ENCODE results near the gene AHSG. TPM values are rescaled to one million over a fixed set of nuclear protein-coding genes. Genes with fewer than 3 reads are reported as not detected.

The AHSG gene
- total and polyA plus RNA-seq, 3 donors from 2014 or later: 0.81 to 1.6 (median 1.5) TPM

DNA sequence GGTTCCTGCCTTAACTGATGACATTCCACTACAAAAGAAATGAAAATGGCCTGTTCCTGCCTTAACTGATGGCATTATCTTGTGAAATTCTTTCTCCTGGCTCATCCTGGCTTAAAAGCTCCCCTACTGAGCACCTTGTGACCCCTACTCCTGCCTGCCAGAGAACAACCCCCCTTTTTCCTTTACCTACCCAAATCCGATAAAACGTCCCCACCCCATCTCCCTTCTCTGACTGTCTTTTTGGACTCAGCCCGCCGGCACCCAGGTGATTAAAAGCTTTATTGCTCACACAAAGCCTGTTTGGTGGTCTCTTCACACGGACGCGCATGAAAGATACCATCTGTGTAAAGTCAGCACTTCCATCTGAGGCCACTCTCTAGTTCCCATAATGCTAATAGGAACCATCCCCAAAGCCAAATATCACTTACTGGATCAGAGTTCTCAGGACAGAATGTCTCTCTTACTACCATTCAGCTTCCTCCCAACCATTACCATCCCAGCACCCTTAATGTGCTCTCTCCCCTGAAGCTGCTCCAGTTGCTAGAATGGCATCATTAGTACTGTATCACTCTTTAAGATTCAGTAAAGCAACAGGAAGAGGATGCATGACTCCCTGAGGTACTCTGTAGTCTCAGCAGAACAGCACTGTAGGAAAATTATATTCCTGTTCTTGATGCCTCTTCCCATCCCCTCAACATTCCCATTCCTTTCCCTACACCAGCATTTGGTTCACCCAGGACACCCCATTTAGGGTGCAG lies 50.7 kb downstream of the AHSG start:
- intact Hi-C loops (cut with DNase I; ENCODE audit: low total_unique reads): no loop called here
- Histone ChIP-seq H3K4me3 (no peak overlapping the region), H3K27ac (no peak overlapping the region), H3K27me3 (no peaks in the 10 kb centered on the region), H3K4me1 (no peaks in the 10 kb centered on the region), H3K36me3 (ENCODE audit: low read depth, missing control alignments) (no peaks in the 10 kb centered on the region), H3K9me3 (no peaks in the 10 kb centered on the region)
- no peak for DNase-seq
- TF ChIP-seq, protein P1, sequence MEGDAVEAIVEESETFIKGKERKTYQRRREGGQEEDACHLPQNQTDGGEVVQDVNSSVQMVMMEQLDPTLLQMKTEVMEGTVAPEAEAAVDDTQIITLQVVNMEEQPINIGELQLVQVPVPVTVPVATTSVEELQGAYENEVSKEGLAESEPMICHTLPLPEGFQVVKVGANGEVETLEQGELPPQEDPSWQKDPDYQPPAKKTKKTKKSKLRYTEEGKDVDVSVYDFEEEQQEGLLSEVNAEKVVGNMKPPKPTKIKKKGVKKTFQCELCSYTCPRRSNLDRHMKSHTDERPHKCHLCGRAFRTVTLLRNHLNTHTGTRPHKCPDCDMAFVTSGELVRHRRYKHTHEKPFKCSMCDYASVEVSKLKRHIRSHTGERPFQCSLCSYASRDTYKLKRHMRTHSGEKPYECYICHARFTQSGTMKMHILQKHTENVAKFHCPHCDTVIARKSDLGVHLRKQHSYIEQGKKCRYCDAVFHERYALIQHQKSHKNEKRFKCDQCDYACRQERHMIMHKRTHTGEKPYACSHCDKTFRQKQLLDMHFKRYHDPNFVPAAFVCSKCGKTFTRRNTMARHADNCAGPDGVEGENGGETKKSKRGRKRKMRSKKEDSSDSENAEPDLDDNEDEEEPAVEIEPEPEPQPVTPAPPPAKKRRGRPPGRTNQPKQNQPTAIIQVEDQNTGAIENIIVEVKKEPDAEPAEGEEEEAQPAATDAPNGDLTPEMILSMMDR (IDR thresholded peaks at IDR 0.05): no peak
- TF ChIP-seq POLR2A (IDR thresholded peaks at IDR 0.05): no peak
- 39 to 42% methylated on average over 7 of the region's 7 CpGs for WGBS, 2 donors

DNA sequence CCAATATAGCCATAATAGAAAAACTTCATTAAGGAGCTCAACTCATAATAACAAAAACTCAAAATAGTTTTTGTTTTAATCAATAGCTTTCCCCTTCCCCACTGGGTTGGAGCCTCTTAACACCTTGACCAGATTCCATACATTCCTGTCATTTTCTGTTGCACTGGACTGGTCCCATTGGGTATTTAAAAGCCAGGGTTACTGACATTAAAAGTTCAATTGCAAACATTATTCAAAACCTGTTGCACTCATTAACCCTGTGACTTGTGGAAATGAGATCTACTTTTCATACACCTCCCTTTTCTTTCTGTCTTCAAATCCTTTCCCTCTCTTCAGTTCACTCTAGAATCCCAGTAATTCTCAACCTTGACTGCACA lies 51.2 kb downstream of the AHSG start:
- no peaks in the 10 kb centered on the region for H3K4me1 ChIP-seq
- no peaks in the 10 kb centered on the region for H3K9me3 ChIP-seq
- no peaks in the 10 kb centered on the region for H3K36me3 ChIP-seq (ENCODE audit: low read depth, missing control alignments)
- no peak overlapping the region for H3K4me3 ChIP-seq
- intact Hi-C loops (cut with DNase I; ENCODE audit: low total_unique reads): no loop called here
- no peak for DNase-seq
- H3K27ac ChIP-seq: no peak overlapping the region
- TF ChIP-seq, protein P1 (IDR thresholded peaks at IDR 0.05): no peak
- TF ChIP-seq POLR2A (IDR thresholded peaks at IDR 0.05): no peak
- H3K27me3 ChIP-seq: no peaks in the 10 kb centered on the region

DNA sequence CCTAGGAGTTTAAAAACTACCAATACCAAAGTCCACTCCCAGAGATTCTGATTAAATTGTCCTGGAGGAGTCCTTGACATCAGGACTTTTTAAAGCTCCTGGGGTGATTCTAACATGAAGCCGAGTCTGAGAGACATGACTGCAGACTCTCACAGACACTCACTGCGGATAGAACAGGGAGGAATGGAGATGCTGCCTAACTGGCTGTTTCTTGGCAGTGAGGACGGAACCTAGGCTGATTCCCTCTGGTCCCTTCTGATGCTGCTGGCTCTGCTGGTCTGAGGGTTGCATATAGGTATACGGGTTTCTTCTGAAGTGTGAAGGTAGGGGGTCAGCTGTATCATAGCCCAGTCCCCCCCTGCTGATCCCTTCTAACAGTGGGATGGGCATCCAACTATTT lies 51.6 kb downstream of the AHSG start:
- Histone ChIP-seq H3K4me3 (no peak overlapping the region), H3K4me1 (no peaks in the 10 kb centered on the region)
- 59 to 71% methylated on average over 4 of the region's 4 CpGs for WGBS, 2 donors

DNA sequence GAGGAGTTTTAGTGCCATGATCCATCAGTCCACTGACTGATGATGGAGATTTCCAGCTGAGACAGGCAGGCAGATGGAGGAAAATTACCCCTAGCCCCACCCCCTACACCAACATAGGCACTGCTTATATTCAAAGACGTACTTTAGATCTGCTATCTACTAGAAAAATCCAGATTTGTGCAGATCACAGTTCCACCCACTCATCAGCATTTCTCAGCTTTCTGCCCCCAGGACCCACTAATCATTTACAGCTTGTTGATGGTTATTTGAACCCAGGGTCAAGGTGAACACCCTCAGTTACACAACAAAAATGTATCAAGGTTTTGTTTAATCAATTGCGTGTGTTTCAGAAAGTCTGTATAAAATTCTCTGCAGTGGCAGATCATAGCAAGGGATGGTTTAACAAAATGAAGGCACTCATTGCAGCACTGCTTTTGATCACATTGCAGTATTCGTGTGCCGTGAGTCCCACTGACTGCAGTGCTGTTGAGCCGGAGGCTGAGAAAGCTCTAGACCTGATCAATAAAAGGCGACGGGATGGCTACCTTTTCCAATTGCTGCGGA lies 52.8 kb downstream of the AHSG start, which contains the start of gene HRG:
Gene HRG (plus strand): TSS at position 390 of the 564 bp plus-strand sequence. CDS start 18 bp downstream, at position 408.
- DNase-seq: no peak
- WGBS, 2 donors: 84 to 86% methylated on average over 8 of the region's 8 CpGs

More for the DNA sequence above, 51.6 kb downstream of the AHSG start:
- DNase-seq: no peak
- Histone ChIP-seq H3K36me3 (ENCODE audit: low read depth, missing control alignments) (no peaks in the 10 kb centered on the region), H3K27me3 (no peaks in the 10 kb centered on the region), H3K27ac (no peak overlapping the region), H3K9me3 (no peaks in the 10 kb centered on the region)
- no peak for TF ChIP-seq POLR2A (IDR thresholded peaks at IDR 0.05)
- TF ChIP-seq, protein P1 (IDR thresholded peaks at IDR 0.05): no peak
- intact Hi-C loops (cut with DNase I; ENCODE audit: low total_unique reads): no loop called here

More for the DNA sequence above, 52.8 kb downstream of the AHSG start, which contains the start of gene HRG:
- intact Hi-C loops (cut with DNase I; ENCODE audit: low total_unique reads): no loop called here
- Histone ChIP-seq H3K27me3 (no peaks in the 10 kb centered on the region), H3K27ac (no peak within 1 kb of the TSS), H3K4me1 (no peaks in the 10 kb centered on the region), H3K9me3 (no peaks in the 10 kb centered on the region), H3K36me3 (ENCODE audit: low read depth, missing control alignments) (no peaks in the 10 kb centered on the region), H3K4me3 (no peak within 1 kb of the TSS)
- no peak for TF ChIP-seq POLR2A (IDR thresholded peaks at IDR 0.05)
- TF ChIP-seq, protein P1 (IDR thresholded peaks at IDR 0.05): no peak
